Adrenal gland (tissue), 12 donors: ENCODE results near the gene FAM153A. TPM values are rescaled to one million over a fixed set of nuclear protein-coding genes. Genes with fewer than 3 reads are reported as not detected.
"Not testable (repeated sequence)": the region's sequence is repeated elsewhere in the genome, so short reads cannot be mapped to it uniquely, and the experiment has no call there.

Experiments used
- DNase-seq, 7 donors: peaks; one replicate each; pipeline ENCODE4 v3.0.0-alpha.2; 2019 to 2020
- H3K27ac ChIP-seq, 5 donors: fragments of 200-600 bp; sonication (generic) in 4 of 5; 1 replicate in 3 of 5; 2 replicates in 2 of 5; pipeline versions ENCODE4 v1.5.1 to v1.8.0; 2016 to 2020; ENCODE audit warnings: mild to moderate bottlenecking in 1 of 5
- H3K27me3 ChIP-seq: fragments of 200-600 bp; 2 replicates; pipeline ENCODE4 v1.8.0; 2021
- H3K36me3 ChIP-seq, 2 donors: fragments of 200-600 bp; replicated peaks in 1 of 2; 1 replicate in 1 of 2; 2 replicates in 1 of 2; pipeline versions ENCODE4 v1.5.1 to v1.8.0; 2018 to 2022
- H3K4me1 ChIP-seq, 2 donors: fragments of 200-600 bp; replicated peaks in 1 of 2; 1 replicate in 1 of 2; 2 replicates in 1 of 2; pipeline versions ENCODE4 v1.5.1 to v1.8.0; 2018 to 2021
- H3K4me3 ChIP-seq, 4 donors: fragments of 200-600 bp; sonication (generic) in 3 of 4; one replicate each; pipeline ENCODE4 v1.5.1; 2016 to 2018
- H3K9me3 ChIP-seq, 3 donors: fragments of 200-600 bp; sonication (generic) in 1 of 3; replicated peaks in 1 of 3; 1 replicate in 2 of 3; 2 replicates in 1 of 3; pipeline versions ENCODE4 v1.5.1 to v1.8.0; 2016 to 2021
- WGBS, 4 donors: extraction: QIAGEN DNeasy Blood & Tissue Kit in 2 of 4; methylation state at CpG; one replicate each; pipeline versions ENCODE4 v1.1.5 to v1.1.7; 2013 to 2017; 5-methylcytosine and 5-hydroxymethylcytosine counted together
- intact Hi-C, 2 donors: fragments of 100-400 bp; cut with DNase I; formaldehyde crosslinking; loops; one replicate each; pipeline versions ENCODE4 v1.14.1 to v1.15.0; 2022 to 2023
- polyA plus RNA-seq, 3 donors: library from polyadenylated mRNA; stranded (reverse); fragments of 200-250 nt in 2 of 3; fragments of 350-450 nt in 1 of 3; fragmentation: Illumina TruSeq in 1 of 3; extraction: RNeasy Lipid Tissue Mini Kit (QIAGEN cat#74804) in 1 of 3; gene quantifications; one replicate each; pipeline ENCODE4 v1.2.3, GENCODE V29; 2013 to 2014
- total RNA-seq, 9 donors: library from RNA; depleted of rRNA in 4 of 9; stranded (reverse); fragments of >200 nt in 4 of 9; fragments of 120-200 nt in 1 of 9; fragmentation: NEBNext Ultra II Directional in 1 of 9; extraction: Animal tissue kit (Norgen Biotek cat#: 25700) in 1 of 9; gene quantifications; one replicate each; pipeline versions ENCODE4 v1.1.0 to v1.2.4, GENCODE V29; 2013 to 2023
- donor health status: healthy with polysubstance abuse.
- donor health status: Bipolar disorder and iron deficiency.
- donor health status: DM: yes; HTN: yes; CAD: no.
- donor health status: DM: no; HTN: no; CAD: no.
- donor health status: DM: no; HTN: no; CAD: no.
- donor health status: DM: yes; HTN: yes; CAD: no.

The FAM153A gene
- total and polyA plus RNA-seq, 12 donors, result 1.1 to 26.1 (median 6.1) TPM

DNA sequence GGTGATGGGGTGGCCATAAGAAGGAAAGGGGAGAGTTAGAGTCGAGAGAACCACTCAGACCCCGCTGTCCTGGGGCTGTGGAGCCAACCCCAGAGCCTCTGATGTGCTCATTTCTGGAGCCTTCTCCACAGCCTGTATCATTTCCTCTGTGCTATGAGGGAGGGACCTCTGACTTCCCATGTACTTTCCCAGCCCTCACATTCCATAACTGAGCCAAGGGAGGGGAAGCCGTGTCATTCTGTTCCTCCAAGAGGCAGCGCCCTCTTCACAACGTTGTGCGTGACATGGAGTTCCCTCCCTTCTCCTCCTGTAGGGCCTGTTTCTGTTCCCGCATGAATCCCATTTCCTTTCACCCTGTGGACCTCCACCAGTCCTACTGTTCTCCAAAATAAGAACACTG lies 57.8 kb downstream of the FAM153A start:
- WGBS, 4 donors, result 43 to 60% (median 56%) methylated on average over 1 to 4 of the region's 7 CpGs; no CpG with 5 or more reads in 1 of the 4 donors
- H3K4me3 ChIP-seq, intact Hi-C loops: not testable (repeated sequence)

DNA sequence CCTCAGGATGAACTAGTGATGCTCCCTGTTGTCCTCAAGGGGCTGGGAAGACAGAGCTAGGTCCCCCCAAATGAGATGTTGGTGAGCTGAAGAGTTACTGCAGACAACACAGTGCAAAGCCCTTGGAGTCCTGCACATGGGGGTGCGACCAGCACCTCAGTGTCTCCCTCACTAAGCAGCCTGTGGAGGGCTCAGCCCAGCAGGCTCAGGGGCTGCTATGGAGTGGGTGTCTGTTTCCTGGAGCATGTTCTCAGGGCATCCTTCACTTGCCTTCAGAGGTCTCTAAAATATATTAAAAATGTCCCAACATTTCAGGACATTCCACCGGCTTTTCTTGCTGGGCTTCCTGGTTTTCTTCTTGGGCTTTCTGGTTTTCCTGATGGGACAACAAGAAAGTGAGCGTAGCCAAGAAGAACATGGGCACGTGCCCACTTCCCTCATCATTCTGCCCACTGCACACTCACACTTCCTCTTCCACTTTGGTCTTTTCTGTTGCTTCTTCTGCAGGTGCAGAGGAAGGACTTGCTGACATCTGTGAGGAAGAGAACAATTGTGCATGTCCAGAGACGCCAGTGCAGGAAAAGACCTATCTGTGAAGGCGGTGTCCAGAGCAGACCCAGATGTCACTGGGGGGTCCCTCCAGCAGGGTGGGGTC lies 58.7 kb downstream of the FAM153A start:
- H3K4me3 ChIP-seq, H3K4me1 ChIP-seq, H3K9me3 ChIP-seq, H3K27ac ChIP-seq, H3K36me3 ChIP-seq, intact Hi-C loops, DNase-seq, H3K27me3 ChIP-seq: not testable (repeated sequence)
- WGBS, 4 donors, result 61 to 79% methylated on average over 2 of the region's 6 CpGs; no CpG with 5 or more reads in 2 of the 4 donors

More for the DNA sequence above, 57.8 kb downstream of the FAM153A start:
- not testable (repeated sequence) for H3K27ac ChIP-seq, H3K36me3 ChIP-seq, H3K4me1 ChIP-seq, H3K9me3 ChIP-seq, H3K27me3 ChIP-seq
- peak in 1 of 7 donors; percentile 2 for DNase-seq

DNA sequence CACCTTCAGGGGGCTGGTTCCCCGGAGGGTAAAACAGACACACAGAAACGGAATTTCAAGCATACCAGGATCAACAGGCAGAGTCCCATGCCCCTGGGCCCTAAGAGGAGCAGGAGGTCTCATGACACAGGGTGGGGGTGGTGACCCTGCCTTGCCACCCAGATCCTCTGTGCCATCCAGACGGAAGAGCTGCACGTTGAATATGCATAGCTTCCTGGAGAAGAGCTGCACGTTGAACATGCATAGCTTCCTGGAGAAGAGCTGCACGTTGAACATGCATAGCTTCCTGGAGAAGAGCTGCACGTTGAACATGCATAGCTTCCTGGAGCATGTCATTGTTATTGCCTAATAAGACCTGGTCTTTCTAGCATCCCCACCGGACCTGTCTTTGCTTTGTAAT lies 59.9 kb downstream of the FAM153A start:
- H3K27ac ChIP-seq, H3K27me3 ChIP-seq, H3K4me3 ChIP-seq, H3K4me1 ChIP-seq, H3K36me3 ChIP-seq, H3K9me3 ChIP-seq, DNase-seq, intact Hi-C loops: not testable (repeated sequence)
- 73 to 79% (median 75%) methylated on average over 1 to 3 of the region's 8 CpGs; no CpG with 5 or more reads in 1 of the 4 donors for WGBS, 4 donors

DNA sequence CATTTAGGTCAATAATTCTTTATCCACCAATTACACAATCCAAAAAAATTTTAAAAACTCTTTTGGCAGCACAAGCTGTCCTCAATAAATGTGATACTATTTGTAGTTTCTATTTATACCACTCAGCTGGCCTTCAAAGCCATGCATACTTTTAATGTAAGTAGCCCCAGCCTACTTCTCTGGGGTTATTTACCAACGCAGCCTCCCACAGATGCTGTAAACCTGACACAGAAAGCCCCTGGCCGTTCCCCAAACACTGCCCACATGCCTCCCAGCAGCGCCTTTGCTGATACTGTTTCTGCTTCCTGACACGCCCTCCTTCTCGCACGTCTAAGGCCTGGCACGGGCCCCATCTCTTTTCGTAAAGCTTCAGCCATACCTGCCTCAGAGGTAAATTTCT lies 62.7 kb downstream of the FAM153A start:
- intact Hi-C loops, H3K27ac ChIP-seq, H3K9me3 ChIP-seq, H3K4me3 ChIP-seq, DNase-seq, H3K36me3 ChIP-seq, H3K4me1 ChIP-seq, H3K27me3 ChIP-seq: not testable (repeated sequence)
- no CpG with 5 or more reads among the region's 8 CpGs for WGBS, 4 donors

DNA sequence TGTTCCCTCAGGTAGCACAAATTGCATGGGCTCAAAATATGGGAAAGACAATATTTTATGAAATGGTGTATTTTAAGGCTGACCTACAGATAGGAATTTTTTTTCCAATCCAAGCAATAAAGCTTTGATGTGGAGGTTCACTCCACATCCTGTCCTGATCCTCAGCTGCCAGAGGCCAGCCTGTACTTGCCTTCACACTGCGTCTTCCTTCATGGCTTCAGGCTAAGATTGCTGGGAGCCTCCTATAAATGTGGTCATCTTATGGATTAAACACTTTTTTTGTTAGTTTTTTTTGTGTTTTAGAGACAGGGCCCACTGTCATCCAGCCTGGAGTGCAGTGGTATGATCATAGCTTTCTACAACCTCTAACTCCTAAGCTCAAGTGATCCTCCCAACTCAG lies 67.3 kb downstream of the FAM153A start:
- H3K4me1 ChIP-seq, H3K27ac ChIP-seq, DNase-seq, H3K27me3 ChIP-seq, intact Hi-C loops, H3K36me3 ChIP-seq, H3K9me3 ChIP-seq, H3K4me3 ChIP-seq: not testable (repeated sequence)
- WGBS, 4 donors, result 82 to 100% (median 90%) methylated on average over 1 of the region's 1 CpG

DNA sequence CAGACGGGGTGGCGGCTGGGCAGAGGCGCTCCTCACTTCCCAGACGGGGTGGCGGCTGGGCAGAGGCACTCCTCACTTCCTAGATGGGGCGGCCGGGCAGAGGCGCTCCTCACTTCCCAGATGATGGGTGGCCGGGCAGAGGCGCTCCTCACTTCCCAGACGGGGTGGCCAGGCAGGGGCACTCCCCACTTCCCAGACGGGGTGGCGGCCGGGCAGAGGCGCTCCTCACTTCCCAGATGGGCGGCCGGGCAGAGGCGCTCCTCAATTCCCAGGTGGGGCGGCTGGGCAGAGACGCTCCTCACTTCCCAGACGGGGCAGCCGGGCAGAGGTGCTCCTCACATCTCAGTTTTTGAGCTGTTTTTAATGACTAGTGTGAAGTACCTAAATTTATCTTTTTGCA lies 86.6 kb downstream of the FAM153A start:
- H3K4me1 ChIP-seq, intact Hi-C loops, H3K9me3 ChIP-seq, H3K36me3 ChIP-seq, DNase-seq, H3K27me3 ChIP-seq, H3K4me3 ChIP-seq, H3K27ac ChIP-seq: not testable (repeated sequence)
- 85 to 98% (median 94%) methylated on average over 11 to 22 of the region's 22 CpGs for WGBS, 4 donors

DNA sequence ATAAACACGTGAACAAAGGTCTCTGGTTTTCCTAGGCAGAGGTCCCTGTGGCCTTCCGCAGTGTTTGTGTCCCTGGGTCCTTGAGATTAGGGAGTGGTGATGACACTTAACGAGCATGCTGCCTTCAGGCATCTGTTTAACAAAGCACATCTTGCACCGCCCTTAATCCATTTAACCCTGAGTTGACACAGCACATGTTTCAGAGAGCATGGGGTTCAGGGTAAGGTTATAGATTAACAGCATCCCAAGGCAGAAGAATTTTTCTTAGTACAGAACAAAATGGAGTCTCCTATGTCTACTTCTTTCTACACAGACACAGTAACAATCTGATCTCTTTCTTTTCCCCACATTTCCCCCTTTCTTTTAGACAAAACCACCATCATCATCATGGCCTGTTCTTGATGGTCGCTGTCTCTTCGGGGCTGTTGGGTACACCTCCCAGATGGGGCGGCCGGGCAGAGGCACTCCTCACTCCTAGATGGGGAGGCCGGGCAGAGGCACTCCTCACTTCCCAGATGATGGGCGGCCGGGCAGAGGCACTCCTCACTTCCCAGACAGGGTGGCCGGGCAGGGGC lies 87.3 kb downstream of the FAM153A start:
- H3K4me1 ChIP-seq, H3K36me3 ChIP-seq, H3K4me3 ChIP-seq, H3K27me3 ChIP-seq, H3K27ac ChIP-seq, H3K9me3 ChIP-seq, intact Hi-C loops, DNase-seq: not testable (repeated sequence)
- WGBS, 4 donors, result 74 to 97% (median 83%) methylated on average over 7 to 10 of the region's 12 CpGs

DNA sequence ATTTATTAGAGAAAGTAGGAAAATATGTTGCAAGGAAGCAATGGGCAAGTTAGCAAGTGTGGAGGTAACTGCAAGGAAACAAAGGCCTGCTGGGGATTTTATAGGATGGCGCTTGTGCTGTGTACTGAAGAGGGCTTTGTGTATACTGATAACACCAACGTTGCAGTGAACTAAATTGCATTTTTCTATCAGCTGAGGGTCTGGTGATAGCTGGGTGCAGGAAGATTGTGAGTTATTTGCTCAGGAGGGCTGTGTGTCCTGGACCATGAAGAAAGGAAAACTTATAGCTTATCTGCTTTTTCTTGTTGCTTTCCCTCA lies 88.2 kb downstream of the FAM153A start:
- H3K4me3 ChIP-seq, H3K4me1 ChIP-seq, H3K27me3 ChIP-seq, intact Hi-C loops, H3K27ac ChIP-seq, H3K36me3 ChIP-seq, DNase-seq, H3K9me3 ChIP-seq: not testable (repeated sequence)
- WGBS, 4 donors, result no CpG with 5 or more reads among the region's 2 CpGs

DNA sequence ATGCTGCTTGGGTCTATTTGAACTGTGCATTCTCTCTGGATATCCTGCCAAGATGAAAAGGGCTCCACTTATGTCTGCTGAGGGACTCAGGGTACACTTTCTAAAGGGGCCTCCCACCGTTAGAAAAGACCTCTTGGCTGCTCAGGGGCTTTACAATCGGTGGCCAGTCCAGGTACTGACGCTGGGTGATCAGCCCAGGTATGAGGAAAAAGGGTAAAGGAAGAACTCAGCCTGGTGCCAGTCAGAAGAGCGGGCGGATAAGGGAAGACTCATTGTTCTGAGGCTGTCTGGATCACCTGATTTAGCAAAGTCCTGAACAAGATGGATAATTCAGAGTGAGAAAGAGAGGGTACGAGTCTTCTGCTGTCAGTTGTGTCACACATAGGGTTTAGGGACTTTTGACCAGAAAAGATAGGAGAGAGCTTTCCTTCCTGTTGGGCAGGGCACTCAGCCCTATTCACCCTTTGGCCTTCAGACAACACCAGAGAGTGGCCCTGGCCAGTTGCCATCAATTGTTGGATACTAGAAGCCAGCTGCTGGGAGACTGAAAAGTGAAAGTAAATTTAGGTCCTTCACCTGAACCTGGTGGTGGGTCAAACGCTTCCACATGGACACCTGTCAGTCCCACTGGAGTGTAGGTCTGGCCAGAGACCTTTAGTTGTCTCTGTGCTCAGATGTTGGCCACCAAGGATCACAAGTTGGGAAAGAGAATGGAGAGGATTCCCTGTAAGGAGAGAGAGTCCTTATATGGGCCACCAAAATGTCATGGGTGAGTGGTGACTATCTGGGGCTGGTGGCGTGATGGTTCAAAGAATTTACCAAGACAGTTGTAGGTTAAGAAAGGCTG lies 88.8 kb downstream of the FAM153A start:
- H3K9me3 ChIP-seq, H3K27ac ChIP-seq, intact Hi-C loops: not testable (repeated sequence)

DNA sequence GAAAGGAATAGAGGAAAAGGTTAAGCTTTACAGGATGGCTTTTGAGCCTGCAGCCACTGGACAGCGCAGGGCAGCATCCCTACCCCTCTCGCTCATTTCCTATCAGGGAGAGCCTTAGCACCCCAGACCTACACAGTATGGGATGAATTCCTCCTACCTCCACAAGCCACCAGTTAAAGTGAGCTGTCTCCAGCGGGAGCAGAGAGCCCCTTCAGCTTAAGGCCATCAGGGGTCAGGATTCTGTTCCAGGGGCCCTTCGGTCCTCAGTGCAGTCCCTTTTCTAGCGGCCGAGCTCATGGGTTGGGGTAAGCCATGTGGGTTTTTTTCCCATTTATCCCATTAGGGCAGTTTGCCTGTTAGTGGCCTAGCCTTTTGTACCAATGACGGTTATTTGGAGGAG lies 89.7 kb downstream of the FAM153A start:
- H3K27ac ChIP-seq, H3K9me3 ChIP-seq, H3K4me1 ChIP-seq, intact Hi-C loops, H3K27me3 ChIP-seq, H3K36me3 ChIP-seq, H3K4me3 ChIP-seq, DNase-seq: not testable (repeated sequence)
- 81 to 87% (median 81%) methylated on average over 3 of the region's 7 CpGs; no CpG with 5 or more reads in 1 of the 4 donors for WGBS, 4 donors

More for the DNA sequence above, 88.8 kb downstream of the FAM153A start:
- H3K4me3 ChIP-seq, H3K27me3 ChIP-seq, H3K36me3 ChIP-seq, H3K4me1 ChIP-seq: not testable (repeated sequence)
- peak; percentile 36 to 86 (median 76) for DNase-seq
- WGBS, 4 donors, result 65 to 84% (median 82%) methylated on average over 5 to 6 of the region's 8 CpGs

DNA sequence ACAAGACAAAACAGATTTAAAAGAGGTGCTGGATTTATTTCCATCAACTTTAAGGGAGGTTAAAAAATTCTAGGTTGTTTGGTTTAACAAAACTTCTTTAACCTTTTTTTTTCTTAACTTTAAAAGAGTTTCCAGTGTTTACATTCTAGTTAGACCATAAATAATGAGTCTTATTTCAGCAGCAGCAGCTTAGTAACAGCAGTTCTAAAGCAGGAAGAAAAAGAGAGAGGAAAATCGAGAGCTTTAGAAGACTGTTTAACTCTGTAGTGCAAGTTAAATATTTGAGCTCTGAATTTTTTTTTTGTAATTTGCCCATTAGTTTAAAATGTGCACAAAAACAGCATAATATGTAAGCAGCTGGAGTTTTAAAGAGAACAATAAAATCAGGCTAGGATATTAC lies 90.2 kb downstream of the FAM153A start:
- H3K36me3 ChIP-seq, H3K4me1 ChIP-seq, intact Hi-C loops, H3K4me3 ChIP-seq, DNase-seq, H3K27me3 ChIP-seq, H3K9me3 ChIP-seq, H3K27ac ChIP-seq: not testable (repeated sequence)
- 36 to 43% (median 37%) methylated on average over 1 of the region's 1 CpG for WGBS, 4 donors
